ENCODE data around the gene SMPD3.

The SMPD3 gene

DNA sequence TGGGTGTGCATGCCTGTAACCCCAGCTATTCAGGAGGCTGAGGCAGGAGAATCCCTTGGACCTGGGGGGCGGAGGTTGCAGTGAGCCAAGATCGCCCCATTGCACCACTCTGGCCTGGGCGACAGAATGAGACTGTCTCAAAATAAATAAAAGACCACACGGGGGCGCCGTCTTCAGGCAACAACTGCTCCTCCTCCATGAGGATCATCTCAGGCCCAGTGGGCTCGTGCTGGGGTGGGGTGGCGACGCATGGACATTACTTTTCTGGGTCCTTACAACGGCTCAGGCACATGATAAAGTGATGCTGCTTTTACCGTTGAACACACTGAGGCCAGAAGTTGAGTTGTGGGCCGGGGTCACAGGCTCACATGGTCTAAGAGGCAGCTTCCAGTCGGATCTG is 81.3 kb downstream of the SMPD3 start:
- TF ChIP-seq REST (IDR thresholded peaks at IDR 0.05; ENCODE audit: insufficient read depth in 1 of 2, low read depth in 2 of 2, low read length in 2 of 2) = no peak

DNA sequence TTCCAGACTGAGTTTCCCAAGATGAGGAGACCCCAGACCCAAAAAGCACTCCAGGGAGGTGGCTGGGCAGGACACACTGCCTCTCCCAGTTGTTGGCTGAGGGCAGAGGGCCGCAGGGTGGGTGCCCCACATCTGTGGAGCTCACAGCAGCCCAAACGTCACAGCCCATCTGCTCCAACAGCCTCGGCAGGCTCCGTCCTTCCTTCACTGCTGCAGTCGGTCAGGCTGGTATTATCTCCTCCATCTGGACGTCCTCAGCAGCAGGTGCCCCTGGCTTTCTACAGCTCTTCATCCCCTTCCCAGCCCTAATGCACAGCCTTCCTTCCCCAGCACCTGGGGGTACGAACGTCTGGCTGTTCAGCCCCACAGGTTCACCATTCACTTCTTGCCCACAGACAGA is 82.2 kb downstream of the SMPD3 start:
- TF ChIP-seq SIN3A (IDR thresholded peaks at IDR 0.05; ENCODE audit: borderline replicate concordance, insufficient read depth, low read length) = no peak
- no peak for TF ChIP-seq POLR2AphosphoS5 (IDR thresholded peaks at IDR 0.05; ENCODE audit: low read depth, low read length)
- TF ChIP-seq REST (IDR thresholded peaks at IDR 0.05; ENCODE audit: insufficient read depth in 1 of 2, low read depth in 2 of 2, low read length in 2 of 2) = no peak
- no peak for TF ChIP-seq FOXP2 (optimal IDR thresholded peaks at IDR 0.05; ENCODE audit: borderline replicate concordance, extremely low read depth, extremely low read length, insufficient read depth)
- no peak for TF ChIP-seq TAF1 (IDR thresholded peaks at IDR 0.05; ENCODE audit: borderline replicate concordance, insufficient read depth, low read length)

DNA sequence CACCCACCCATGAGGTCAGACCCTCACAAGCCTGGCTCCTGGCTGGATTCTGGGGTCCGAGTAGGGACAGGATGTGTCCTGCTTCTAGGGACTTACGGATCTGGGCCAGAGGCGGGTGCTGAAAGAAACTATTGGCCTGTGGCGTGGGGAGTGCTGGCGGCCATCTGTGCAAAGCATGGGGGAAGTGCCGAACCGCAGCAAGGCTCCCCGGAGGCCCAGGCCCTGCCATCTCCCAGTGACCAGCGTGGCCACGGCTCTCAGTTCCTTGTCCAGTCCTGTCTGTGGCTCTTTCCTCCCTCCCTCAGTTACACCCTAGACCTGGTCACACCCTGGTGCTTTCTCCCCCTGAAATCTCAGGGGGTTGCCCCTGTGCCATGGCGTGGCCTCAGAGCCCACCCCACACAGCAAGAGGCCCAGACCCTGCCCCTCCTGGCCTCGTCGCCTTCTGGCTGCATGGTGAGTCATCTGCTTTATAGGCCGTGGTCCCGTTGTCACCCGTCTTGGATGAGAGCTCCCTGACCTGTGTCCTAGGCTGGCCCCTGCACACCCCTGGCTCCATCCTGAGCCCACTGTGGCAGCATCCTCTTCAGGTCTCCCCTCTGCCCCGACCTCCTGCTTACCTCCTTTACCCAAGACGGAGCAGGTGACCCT is 83.0 kb downstream of the SMPD3 start:
- TF ChIP-seq SIN3A (IDR thresholded peaks at IDR 0.05; ENCODE audit: borderline replicate concordance, insufficient read depth, low read length) (no peak), REST (IDR thresholded peaks at IDR 0.05; ENCODE audit: insufficient read depth in 1 of 2, low read depth in 2 of 2, low read length in 2 of 2) (no peak), TAF1 (IDR thresholded peaks at IDR 0.05; ENCODE audit: borderline replicate concordance, insufficient read depth, low read length) (no peak), POLR2AphosphoS5 (IDR thresholded peaks at IDR 0.05; ENCODE audit: low read depth, low read length) (no peak), FOXP2 (optimal IDR thresholded peaks at IDR 0.05; ENCODE audit: borderline replicate concordance, extremely low read depth, extremely low read length, insufficient read depth) (no peak)

- TF ChIP-seq FOXP2 (optimal IDR thresholded peaks at IDR 0.05; ENCODE audit: borderline replicate concordance, extremely low read depth, extremely low read length, insufficient read depth) (no peak), POLR2AphosphoS5 (IDR thresholded peaks at IDR 0.05; ENCODE audit: low read depth, low read length) (no peak), SIN3A (IDR thresholded peaks at IDR 0.05; ENCODE audit: borderline replicate concordance, insufficient read depth, low read length) (no peak), TAF1 (IDR thresholded peaks at IDR 0.05; ENCODE audit: borderline replicate concordance, insufficient read depth, low read length) (no peak), REST (IDR thresholded peaks at IDR 0.05; ENCODE audit: insufficient read depth in 1 of 2, low read depth in 2 of 2, low read length in 2 of 2) (no peak)
Measured at GRCh38 chr16:68364561-68364998, 83.7 kb downstream of the SMPD3 start.
